ENCODE data around the gene MACROD1.

The MACROD1 gene

GRCh38 chr11:64119700-64120099 is 46.2 kb downstream of the MACROD1 start:
- in situ Hi-C loops (cut with MboI; ENCODE audit: low pct_unique_long_range_greater_than_20kb, low sequenced_read_pairs), result no loop called here
- no peak for DNase-seq

GRCh38 chr11:64118876-64119665 is 46.8 kb downstream of the MACROD1 start:
- in situ Hi-C loops (cut with MboI; ENCODE audit: low pct_unique_long_range_greater_than_20kb, low sequenced_read_pairs), result no loop called here

GRCh38 chr11:64117763-64118459 is 48.0 kb downstream of the MACROD1 start:
- in situ Hi-C loops (cut with MboI; ENCODE audit: low pct_unique_long_range_greater_than_20kb, low sequenced_read_pairs), result no loop called here
- DNase-seq, result no peak

More at GRCh38 chr11:64118876-64119665, 46.8 kb downstream of the MACROD1 start:
- no peak for DNase-seq

GRCh38 chr11:64115531-64116522 is 50.1 kb downstream of the MACROD1 start:
- DNase-seq, result no peak
- in situ Hi-C loops (cut with MboI; ENCODE audit: low pct_unique_long_range_greater_than_20kb, low sequenced_read_pairs), result no loop called here

- in situ Hi-C loops (cut with MboI; ENCODE audit: low pct_unique_long_range_greater_than_20kb, low sequenced_read_pairs), result no loop called here
- no peak for DNase-seq
These were observed 51.7 kb downstream of the MACROD1 start for GRCh38 chr11:64114231-64114630.

GRCh38 chr11:64113462-64113780 is 52.5 kb downstream of the MACROD1 start:
- in situ Hi-C loops (cut with MboI; ENCODE audit: low pct_unique_long_range_greater_than_20kb, low sequenced_read_pairs), result no loop called here
- DNase-seq, result no peak

GRCh38 chr11:64112771-64113461 is 53.0 kb downstream of the MACROD1 start:
- in situ Hi-C loops (cut with MboI; ENCODE audit: low pct_unique_long_range_greater_than_20kb, low sequenced_read_pairs), result no loop called here

GRCh38 chr11:64110465-64111375 is 55.2 kb downstream of the MACROD1 start:
- in situ Hi-C loops (cut with MboI; ENCODE audit: low pct_unique_long_range_greater_than_20kb, low sequenced_read_pairs), result no loop called here
- DNase-seq, result no peak

More at GRCh38 chr11:64112771-64113461, 53.0 kb downstream of the MACROD1 start:
- DNase-seq, result no peak

GRCh38 chr11:64109332-64109731 is 56.6 kb downstream of the MACROD1 start:
- DNase-seq, result no peak
- in situ Hi-C loops (cut with MboI; ENCODE audit: low pct_unique_long_range_greater_than_20kb, low sequenced_read_pairs), result no loop called here

- DNase-seq, result no peak
- in situ Hi-C loops (cut with MboI; ENCODE audit: low pct_unique_long_range_greater_than_20kb, low sequenced_read_pairs), result no loop called here
These were observed 58.6 kb downstream of the MACROD1 start for GRCh38 chr11:64107303-64107702.

GRCh38 chr11:64104632-64105031 is 61.3 kb downstream of the MACROD1 start:
- no peak for DNase-seq
- in situ Hi-C loops (cut with MboI; ENCODE audit: low pct_unique_long_range_greater_than_20kb, low sequenced_read_pairs), result no loop called here

- in situ Hi-C loops (cut with MboI; ENCODE audit: low pct_unique_long_range_greater_than_20kb, low sequenced_read_pairs), result no loop called here
- DNase-seq, result no peak
These were observed 62.5 kb downstream of the MACROD1 start for GRCh38 chr11:64103277-64103985.

- DNase-seq, result no peak
- in situ Hi-C loops (cut with MboI; ENCODE audit: low pct_unique_long_range_greater_than_20kb, low sequenced_read_pairs), result no loop called here
These were observed 63.7 kb downstream of the MACROD1 start for GRCh38 chr11:64102005-64102738.

- DNase-seq, result no peak
- in situ Hi-C loops (cut with MboI; ENCODE audit: low pct_unique_long_range_greater_than_20kb, low sequenced_read_pairs), result no loop called here
These were observed 64.5 kb downstream of the MACROD1 start for GRCh38 chr11:64101461-64101860.

GRCh38 chr11:64100782-64101353 is 65.0 kb downstream of the MACROD1 start:
- no peak for DNase-seq
- in situ Hi-C loops (cut with MboI; ENCODE audit: low pct_unique_long_range_greater_than_20kb, low sequenced_read_pairs), result no loop called here

GRCh38 chr11:64100360-64100759 is 65.6 kb downstream of the MACROD1 start:
- DNase-seq, result peak; percentile 26
- in situ Hi-C loops (cut with MboI; ENCODE audit: low pct_unique_long_range_greater_than_20kb, low sequenced_read_pairs), result no loop called here
